NCI-H2107 treated with DMSO at 0.1 percent for 48 hours (cell line): Measurements from ENCODE around the gene YKT6.
A peak's percentile ranks its signal among the peaks of the same experiment; 100 is the strongest.
"Not testable (repeated sequence)": the region's sequence is repeated elsewhere in the genome, so short reads cannot be mapped to it uniquely, and the experiment has no call there.

Experiments used
- DNase-seq: peaks from one replicate; lab custom pipeline; 2025; ENCODE audit not compliant: unreplicated experiment; lab: John Stamatoyannopoulos, UW

The YKT6 gene

DNA sequence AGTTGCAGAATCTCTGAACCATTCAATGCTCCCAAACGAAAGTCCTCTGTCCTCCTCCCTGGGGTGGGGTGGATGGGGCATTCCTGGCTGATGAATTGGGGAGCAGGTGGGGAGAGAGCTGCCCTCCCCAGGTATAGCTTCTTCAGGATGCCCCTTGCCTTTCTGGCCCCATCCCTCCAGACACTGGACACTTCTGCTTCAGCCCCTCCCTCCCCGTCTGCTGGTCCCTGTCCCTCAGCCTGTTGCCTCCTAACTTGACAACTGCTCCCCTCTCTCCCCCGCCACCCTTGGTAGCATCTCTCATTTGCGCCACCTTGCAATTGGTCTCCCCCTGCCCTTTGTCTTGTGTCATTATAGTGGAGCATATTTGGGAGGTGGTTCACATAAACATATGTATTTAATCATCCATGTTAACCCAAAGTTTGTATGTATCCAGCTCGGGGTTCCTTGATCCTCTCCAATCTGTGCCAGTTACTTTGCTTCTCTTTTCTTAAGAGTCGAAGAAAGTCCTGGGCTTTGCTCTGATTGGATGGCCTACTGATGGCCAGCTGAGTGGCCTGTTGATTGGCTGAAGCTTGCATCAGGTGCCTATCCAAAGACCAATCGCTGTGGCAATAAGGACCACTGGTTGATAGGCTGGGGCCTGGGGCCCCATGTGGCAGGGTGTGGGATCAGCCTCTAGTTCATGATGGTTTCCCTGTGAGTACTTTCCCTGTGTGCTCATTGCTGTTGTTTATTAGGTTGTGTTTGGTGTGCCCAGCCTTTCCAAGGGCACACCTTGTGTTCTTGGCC, 7.6 kb upstream of the YKT6 start:
- DNase-seq: no peak

DNA sequence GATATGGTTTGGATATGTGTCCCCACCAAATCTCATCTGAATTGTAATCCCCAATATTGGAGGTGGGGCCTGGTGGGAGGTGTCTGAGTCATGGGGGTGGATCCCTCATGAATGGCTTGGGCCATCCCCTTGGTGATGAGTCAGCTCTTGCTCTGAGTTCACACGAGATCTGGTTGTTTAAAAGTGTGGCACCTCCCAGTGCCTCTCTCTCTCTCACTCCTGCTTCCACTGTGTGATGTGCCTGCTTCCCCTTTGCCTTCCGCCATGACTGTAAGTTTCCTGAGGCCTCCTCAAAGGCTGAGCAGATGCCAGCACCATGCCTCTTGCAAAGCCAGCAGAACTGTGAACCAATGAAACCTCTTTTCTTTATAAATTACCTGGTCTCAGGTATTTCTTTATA, 6.7 kb upstream of the YKT6 start:
- DNase-seq: no peak

DNA sequence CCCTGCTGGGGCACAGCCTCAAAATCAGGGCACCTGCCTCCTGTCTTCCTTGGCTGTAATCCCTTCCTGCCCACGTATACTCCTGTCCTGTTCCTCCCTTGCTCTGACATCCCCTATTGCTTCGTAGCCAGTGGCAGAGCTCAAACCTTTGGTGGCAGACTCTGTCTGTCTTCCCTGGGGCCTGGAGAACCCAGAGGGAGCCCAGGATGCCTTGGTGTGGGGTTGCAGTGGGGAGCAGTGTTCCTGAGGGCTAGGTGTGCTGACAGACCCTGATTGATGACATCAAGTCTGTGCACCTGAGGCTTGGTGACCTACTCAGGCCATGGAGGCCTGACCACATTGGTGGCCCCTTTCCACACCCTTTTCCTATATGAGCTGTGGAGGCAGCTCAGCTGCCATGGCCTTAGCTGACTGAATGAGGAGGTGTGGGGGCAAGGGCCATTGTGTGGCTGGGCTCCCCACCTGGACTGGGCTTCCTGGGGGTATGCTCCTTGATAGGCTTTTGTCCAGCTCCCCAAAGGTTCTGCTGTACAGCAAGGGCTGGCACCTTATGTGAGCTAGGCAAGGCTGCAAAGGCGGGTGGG, 6.1 kb upstream of the YKT6 start:
- no peak for DNase-seq

DNA sequence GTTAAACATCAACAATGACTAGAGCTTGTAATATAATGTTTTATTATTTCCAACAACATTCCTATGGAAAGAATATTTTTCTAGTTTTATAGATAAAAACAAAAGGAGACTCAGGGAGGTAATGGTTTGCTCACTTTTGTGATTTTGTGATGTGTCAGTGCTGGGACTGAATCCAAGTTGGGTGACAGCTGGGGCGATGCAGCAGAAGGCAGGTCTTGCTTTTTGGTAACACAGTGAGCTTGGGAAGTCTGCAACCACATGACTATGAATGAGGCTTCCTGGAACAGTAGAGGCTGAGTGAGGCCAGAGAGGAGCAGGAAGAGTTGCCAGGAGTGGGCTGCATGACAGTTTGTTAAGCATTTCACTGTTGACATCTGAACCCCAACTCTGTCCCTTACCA, 4.9 kb upstream of the YKT6 start:
- no peak for DNase-seq

DNA sequence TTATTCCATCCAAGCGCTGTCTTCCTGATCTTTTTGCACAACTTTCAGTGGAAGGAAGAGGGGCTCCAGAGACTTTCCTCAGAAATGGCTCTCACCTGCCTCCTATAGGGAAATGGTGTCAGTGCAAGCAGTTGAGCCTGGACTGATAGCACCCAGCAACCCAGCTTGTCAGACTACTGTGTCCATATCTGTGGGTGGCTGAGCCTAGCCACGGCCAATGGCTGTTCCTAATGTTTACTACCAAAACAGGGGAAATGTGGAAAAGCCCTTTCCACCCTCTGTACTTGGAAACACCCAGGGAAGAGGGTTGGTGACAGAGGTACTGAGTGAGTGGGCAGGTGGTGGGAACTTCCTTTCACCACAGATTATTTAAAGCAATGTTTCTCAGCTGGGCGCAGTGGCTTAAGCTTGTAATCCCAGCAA, 4.3 kb upstream of the YKT6 start:
- DNase-seq: peak; percentile 52

DNA sequence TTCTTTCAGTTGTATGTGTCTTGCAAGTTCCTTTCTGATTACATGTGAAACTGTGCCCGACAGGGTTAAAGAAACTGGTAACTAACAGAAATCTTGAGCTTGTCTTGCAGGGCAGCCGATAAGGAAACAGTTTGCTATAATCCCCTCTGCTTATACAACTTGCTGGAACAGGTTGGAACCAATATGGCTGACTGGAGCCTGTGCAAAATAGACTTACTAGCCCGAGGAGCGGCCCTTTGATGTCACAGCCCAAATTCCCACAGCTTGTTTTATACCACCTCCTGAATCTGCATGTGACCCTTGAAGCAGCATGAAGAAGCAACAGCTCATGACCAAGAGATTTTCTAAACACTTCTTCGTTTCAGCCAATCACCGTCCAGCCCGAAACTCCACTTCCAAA, 3.3 kb upstream of the YKT6 start:
- no peak for DNase-seq

DNA sequence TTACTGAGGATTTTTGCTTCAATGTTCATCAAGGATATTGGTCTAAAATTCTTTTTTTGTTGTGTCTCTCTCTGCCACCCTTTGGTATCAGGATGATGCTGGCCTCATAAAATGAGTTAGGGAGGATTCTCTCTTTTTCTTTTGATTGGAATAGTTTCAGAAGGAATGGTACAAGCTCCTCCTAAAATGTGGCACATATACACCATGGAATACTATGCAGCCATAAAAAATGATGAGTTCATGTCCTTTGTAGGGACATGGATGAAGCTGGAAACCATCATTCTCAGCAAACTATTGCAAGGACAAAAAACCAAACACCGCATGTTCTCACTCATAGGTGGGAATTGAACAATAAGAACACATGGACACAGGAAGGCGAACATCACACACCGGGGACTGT, 615 bp upstream of the YKT6 start:
- not testable (repeated sequence) for DNase-seq

DNA sequence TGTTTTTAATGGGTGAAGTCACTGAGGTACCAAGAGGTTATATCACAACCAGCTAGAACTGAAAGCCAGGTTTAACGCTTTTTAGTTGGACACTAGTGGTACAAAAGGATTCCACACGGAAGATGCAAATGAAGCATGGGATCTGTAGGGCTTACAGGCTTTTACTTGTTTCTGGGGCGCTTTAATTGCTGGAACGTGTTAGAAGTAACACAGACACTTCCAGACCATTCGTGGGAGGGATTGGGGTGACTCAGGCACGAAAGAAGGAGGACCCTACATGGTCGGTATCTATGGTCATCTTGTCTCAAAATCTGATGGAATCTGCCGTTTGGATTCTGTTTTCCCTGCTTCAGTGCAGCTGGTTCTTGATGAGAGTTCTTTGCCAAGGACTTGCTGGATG, 1.0 kb downstream of the YKT6 start:
- no peak for DNase-seq

DNA sequence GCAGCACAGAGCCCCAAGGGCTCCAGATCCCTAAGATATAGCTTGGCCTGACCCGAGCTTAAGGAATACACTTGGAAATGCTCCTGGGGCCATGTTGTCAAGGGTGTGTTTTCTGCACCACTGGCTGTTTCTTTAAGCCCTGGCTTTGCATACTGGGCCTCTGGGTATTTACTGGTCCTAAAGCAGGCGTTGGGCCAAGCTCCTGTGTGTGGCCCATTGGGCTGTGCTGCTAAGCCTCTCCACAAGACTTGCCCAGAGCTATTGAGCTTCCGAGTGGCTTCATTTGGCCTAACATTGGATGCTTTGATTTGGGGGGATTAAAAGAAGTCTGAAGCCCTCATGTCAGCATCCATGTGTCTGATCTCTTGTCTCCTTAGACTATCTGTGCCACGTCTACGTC, 5.2 kb downstream of the YKT6 start:
- DNase-seq: no peak

DNA sequence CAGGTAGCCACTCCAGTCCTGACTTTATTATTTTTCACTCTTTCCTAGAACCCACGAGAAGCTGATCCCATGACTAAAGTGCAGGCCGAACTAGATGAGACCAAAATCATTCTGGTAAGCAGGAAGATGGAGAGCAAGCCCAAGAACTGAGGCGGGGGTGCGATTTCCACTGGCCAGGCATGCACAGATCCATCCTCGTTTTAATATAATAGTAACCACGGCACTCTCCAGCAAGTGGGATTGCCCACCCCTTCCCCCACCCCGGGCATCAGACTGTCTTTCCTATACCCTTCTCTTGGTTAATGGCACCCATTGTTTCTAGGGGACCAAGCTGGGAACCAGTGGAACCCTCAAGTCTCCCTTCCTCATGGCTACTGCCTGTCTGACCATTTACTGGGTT, 7.3 kb downstream of the YKT6 start:
- DNase-seq: no peak

DNA sequence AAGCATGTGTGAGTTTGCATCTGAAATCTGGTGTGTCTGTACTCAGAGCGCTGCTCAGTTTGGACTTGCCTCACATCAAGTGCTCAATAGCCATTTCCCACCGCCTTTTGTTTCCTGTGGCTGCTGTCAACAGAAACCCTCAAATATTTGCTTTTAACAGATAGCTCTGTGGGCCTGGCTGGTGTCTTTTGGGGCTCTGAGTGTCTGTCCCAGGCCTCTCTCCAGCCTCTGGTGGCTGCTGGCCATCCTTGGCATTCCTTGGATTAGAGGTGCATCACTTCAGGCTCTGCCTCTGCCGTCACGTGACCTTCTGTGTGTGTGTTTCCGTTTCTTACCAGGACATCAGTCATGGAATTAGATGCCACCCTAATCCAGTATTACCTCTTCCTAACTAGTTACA, 9.3 kb downstream of the YKT6 start:
- no peak for DNase-seq

DNA sequence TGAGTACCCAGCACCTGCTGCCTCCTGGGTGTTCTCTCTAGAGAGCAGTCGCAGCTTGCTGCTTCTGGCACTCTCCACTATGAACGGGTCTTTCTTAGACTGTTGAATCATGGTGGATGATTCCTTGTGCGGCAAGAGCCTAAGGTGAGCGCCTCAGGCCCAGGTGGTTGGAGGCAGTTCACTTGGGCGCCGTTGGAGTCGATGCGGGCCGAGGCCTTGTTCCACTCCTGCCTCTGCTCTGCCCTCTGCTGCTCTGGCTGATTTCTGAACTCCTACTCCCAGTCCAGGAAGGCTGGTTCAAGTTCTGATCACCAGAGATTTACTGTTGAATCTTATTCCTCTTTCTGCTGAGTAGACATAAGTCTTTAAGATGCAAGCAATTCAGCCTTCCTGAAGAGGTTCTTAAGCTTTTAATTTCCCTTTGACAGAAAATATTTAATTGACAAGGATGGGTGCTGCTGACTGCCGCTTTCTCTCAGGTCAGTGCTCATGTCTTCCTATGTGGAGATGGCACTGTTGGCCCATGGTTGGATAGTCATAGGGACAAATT, 10.4 kb downstream of the YKT6 start:
- DNase-seq: no peak

DNA sequence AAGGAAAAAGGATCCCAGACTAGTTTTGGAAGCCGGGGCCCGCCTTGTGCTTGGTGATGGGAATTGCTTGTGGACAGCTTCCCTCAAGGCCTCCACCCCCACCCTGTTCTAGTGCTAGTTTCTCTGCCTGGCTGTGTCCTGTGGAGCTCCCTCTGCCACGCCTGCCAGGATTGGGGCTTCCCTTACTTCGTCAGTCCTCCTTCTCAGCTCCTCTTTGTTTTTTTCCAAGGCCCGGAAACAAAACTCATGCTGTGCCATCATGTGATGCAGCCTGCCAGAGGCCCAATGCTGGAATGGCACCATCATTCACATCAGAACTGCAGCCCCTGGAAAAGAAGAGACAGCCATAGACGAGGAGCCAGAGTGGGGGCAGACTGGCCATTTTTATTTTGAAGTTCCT, 11.2 kb downstream of the YKT6 start:
- DNase-seq: no peak

DNA sequence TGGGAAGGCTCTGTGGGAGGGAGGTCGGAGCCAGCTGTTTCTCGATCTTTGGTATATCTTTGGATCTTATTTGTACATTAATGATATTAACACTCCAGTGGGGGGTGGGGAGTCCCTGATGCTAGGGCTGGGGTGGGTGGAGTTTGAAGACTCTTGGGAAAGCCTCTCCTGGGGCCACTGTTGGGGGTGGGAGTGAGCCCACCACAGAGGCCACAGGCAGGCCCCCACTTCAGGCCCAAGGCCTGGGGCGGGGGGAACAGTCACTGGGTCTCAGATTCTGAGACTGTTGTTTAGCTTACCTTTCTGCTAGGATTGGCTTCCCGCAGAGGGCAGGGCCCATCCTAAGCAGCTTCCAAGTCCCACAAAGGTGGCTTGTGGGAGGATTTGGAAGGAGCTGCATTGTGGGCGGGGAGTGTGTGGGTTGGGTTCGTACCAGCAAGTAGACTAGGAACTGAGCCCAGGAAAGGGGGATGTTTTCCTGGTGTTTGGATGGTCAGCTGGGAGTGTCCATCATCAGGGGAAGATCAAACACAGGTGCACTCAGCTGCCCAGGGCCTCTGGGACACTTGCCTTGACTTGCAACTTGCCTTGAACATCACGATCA, 11.9 kb downstream of the YKT6 start:
- DNase-seq: no peak

DNA sequence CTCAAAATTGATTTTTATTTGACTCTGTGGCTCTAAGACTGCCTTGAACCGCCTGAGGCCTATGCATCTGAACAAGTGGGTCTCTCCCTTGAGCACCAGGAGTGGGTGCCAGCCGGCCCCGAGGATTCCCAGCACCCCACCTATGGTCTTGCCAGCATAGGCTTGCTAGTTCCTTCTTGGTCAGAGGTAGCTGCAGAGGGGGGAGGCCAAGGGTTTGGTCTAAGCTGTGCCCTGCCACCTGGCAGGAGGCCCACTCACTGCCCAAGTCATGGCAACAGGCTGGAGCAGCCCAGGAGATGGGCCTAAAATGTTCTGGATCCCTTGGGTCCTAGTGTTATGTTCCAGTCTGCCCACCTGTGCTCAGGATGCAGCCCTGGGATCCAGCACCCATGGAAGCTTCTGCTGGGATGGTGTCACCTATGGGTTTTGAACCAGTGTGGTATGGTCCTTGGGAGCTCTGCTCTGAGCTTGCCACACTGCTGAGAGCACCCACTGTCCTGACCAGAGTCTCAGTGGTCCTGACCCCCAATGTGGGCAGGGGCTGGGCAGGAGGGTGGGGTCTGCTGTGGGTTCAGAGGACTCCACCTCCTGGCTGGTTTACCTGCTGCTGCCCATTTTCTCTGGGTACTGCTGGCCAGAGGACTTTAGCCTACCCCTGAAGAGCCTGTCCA, 12.6 kb downstream of the YKT6 start:
- DNase-seq: no peak

DNA sequence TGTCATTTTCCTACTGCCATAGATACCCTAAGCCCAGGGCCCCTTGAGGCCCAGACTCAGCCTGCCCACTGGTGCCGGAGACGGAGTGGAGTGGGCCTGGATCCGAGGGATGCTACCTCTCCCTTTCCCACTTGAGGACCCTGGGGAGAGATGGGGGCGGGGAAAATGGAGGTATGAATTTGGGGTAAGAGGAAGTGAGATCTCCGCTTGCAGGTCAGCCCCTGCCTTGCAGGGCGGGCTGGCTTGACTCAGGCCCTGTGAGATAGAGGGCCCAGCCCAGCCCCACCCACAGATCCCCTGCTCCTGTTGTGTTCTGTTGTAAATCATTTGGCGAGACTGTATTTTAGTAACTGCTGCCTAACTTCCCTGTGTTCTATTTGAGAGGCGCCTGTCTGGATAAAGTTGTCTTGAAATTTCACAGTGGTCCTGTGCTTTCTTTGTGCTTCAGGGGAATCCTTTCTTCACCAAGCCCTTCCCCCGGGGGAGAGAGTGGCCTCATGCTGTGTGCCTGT, 13.2 kb downstream of the YKT6 start:
- no peak for DNase-seq

DNA sequence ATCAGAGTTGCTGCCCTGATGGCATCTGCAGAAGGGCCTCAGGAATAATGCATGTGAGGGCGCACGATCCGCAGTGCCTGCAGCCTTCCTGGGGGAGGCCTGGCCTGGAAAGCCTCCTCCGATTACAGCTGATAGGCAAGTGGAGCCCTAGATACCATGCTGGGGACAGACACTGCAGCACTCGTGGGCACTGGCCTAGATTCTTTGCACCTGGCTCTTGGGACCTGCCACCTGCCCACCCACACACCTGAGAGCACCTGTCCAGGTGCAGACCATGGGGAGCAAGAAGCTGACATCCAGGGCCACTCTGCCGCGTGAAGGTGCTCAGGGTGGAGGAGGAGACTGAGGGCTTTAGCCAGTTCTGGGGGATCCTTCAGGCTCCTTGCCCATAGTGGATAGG, 14.8 kb downstream of the YKT6 start:
- peak; percentile 87 for DNase-seq

DNA sequence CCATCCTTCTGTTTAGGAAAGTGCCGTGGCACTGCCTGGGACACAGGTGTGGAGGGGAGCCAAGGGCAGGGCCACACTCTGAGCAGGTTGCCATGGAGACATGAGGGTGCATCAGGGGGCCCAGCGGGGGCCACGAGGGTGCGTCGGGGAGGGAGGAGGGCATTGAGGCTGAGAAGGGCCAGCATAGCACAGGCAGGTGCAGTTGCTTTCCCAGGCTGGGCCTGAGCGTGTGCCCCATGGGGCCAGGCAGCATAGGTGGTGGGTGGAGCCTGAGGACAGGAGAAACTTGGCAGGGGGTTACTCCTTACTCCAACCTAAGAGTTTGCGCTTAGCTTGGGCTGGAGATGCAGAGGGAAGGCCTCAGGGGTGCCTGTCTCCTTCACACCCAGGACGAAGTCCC, 15.2 kb downstream of the YKT6 start:
- peak; percentile 87 for DNase-seq

DNA sequence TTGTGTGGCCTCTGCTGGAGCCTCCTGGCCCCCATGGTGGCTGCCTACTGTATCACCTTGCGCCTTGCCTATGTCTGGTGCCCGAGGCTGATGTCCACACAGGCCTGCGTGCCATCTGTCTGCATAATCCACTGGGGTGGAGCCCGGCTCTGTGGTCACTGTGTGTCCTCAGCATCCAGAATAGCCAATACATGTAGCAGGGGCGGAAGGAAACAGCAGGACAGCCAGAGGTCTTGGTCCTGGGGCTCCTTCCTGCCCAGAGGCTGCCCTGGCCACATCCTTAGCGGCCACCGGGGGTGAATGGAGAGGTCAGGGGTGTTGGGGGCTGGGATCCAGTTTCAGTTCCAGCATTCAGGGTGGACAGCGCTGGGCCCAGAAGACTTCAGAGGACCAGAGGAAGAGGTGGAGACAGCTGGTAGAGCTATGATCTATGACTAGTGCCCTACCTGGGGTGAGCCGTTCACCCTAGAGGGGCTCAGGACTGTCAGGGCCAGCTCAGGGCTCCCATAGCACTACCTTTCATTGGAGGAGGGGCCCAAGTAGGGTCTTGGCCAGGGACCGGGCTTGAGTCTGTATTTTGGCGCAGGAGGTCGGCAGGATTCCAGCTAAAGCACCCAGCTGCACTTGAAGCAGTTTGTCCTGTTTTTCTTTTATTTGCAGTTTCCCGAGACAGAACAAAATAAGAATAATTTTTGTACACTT, 15.9 kb downstream of the YKT6 start:
- DNase-seq: no peak

DNA sequence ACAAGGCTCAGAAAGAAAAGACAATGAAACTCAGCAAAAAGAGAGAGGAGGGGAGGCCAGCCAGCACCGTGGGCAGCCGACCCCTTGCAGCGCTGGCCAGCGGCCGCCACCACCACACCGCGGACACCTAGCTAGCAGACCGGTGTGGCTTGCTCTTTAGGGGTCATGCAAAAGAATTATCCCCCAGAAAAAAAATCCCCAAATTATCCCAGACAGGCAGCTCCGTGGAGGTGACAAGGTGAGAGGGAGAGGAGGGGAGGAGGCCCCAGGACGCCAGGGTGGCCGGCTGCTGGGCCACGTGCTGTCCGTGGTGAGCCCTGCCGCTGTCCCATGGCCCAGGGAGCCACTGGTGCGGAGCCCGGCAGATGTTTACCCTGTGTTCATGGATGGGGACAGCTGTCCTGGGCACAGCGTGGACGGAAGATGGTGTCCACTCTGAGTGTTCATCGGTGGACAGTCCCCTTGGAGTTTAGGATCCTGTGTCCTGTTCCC, 16.5 kb downstream of the YKT6 start:
- no peak for DNase-seq
